ENCODE data around the gene DENND5B.

DNA sequence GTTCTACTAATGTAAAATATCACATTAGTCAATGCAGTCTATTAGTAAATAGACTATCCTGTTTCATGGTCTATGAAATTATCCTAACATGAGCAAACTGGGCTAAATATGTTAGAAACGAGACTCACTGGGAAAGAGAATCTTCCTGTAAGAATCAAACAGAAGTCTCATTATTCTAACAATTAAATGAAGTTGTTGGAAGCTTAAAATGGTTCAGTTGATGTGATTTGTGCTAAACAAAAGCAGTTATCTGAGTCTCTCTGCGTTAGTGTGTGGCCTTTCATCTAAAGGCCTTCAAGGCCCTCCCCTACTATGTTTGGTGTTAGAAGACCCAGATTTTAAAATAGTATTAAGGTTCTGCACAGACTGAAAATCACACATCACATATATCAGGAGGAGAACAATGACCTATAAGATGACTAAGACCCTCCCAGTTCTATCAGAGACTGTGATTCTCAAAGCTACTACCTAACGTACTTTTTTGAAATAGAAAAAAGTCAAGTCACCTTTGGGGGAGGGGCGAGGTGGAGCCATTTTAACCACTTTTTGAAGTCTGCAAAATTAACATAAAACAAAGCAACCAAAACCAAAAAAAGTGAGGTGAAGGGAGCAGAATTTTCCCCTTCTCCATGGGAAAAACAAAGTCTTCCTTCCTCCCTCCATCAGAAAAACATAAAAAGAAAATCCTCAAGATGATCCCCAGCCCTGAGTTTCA is 82.3 kb downstream of the DENND5B start:
- TF ChIP-seq, protein P1, sequence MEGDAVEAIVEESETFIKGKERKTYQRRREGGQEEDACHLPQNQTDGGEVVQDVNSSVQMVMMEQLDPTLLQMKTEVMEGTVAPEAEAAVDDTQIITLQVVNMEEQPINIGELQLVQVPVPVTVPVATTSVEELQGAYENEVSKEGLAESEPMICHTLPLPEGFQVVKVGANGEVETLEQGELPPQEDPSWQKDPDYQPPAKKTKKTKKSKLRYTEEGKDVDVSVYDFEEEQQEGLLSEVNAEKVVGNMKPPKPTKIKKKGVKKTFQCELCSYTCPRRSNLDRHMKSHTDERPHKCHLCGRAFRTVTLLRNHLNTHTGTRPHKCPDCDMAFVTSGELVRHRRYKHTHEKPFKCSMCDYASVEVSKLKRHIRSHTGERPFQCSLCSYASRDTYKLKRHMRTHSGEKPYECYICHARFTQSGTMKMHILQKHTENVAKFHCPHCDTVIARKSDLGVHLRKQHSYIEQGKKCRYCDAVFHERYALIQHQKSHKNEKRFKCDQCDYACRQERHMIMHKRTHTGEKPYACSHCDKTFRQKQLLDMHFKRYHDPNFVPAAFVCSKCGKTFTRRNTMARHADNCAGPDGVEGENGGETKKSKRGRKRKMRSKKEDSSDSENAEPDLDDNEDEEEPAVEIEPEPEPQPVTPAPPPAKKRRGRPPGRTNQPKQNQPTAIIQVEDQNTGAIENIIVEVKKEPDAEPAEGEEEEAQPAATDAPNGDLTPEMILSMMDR (conservative IDR thresholded peaks at IDR 0.05), result no peak
- TF ChIP-seq EZH2 (IDR thresholded peaks at IDR 0.05; ENCODE audit: low read depth), result no peak
